Activated T-cell treated with anti-CD3 and anti-CD28 coated beads, Interleukin-2, amount 50 U/mL, for 72 hours (primary cell): ENCODE results near the gene S100PBP. TPM values are rescaled to one million over a fixed set of nuclear protein-coding genes. Genes with fewer than 3 reads are reported as not detected.

ENCODE experiments used
- ATAC-seq, 2 donors: fragments of 150-1000 bp; cut with Tn5 transposase; replicated peaks in 1 of 2; 2 replicates each; pipeline ENCODE4 v1.10.0; 2021; ENCODE audit warnings: moderate library complexity in 2 of 2, mild to moderate bottlenecking in 1 of 2
- DNase-seq, 2 donors: peaks; one replicate each; pipeline ENCODE4 v3.0.0; 2021 to 2022; ENCODE audit warnings: mixed read lengths in 1 of 2
- H3K27ac Mint-ChIP-seq: one replicate; pipeline ENCODE4 v1.8.0; 2022; ENCODE audit warnings: mild to moderate bottlenecking, moderate library complexity, mixed read lengths
- H3K27me3 Mint-ChIP-seq: one replicate; pipeline ENCODE4 v1.8.0; 2022; ENCODE audit warnings: low read depth, mixed read lengths
- H3K36me3 Mint-ChIP-seq, 2 donors: one replicate each; pipeline ENCODE4 v1.8.0; 2022; ENCODE audit warnings: mixed read lengths in 2 of 2, mild to moderate bottlenecking in 1 of 2; ENCODE audit not compliant: insufficient read depth in 2 of 2
- H3K4me1 Mint-ChIP-seq: one replicate; pipeline ENCODE4 v1.8.0; 2022; ENCODE audit warnings: low read depth, mixed read lengths
- H3K4me3 Mint-ChIP-seq, 2 donors: one replicate each; pipeline ENCODE4 v1.8.0; 2022; ENCODE audit warnings: mild to moderate bottlenecking in 2 of 2, mixed read lengths in 2 of 2, moderate library complexity in 2 of 2
- H3K9me3 Mint-ChIP-seq, 2 donors: one replicate each; pipeline ENCODE4 v1.8.0; 2022; ENCODE audit warnings: mixed read lengths in 2 of 2
- total RNA-seq, 2 donors: library from RNA; stranded (reverse); gene quantifications; one replicate each; pipeline ENCODE4 v1.2.3, GENCODE V29; 2022

Gene S100PBP
- total RNA-seq, 2 donors from 2014 or later, result 45.5 to 52.9 TPM

DNA sequence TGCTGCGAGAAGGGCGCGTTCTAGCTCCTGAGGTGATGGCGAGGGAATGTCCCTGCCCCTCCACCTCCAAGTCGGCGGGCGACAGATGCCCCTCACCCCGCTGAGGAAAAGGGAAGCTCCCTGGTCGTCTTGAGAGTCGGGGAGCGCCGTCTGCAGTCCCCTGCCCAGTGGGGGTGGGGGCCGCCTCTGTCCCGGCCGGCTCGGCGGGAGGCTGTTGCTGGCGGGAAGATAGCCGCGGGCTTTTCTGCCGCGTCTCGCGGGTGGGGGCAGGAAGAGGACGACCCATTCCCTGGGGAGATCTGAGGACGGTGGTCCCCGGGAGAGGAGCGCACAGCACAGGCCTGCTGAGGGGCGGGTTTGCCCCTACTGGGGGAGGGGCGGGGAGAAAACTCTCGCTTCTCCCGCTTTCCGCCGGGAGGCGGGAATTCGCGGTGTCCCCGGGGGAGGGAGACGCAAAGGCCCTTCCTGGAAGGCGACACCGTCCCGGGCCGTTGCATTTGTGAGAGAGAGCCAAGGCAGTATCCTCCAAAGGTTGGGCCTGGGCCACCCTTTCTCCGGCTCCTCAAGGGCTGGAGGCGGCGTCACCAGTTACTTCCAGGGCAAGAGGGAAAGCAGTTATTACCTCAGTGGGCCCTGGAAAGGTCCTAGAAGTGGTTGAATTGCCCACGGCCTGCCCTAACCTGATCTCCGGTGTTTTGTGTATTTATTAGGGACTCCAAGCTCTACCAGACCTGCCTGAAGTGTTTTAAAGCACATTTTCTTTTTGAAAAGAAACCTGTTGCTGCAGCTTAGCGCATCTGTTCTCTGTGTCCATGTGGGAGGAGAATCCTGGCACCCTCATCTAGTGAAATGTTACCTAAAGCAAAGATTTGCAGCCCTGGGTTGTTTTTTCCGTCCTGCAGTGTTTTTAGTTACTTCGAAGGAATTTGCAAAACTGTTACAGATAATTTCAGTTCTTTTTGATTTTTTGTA lies 648 bp downstream of the S100PBP start:
- peak in 1 of 2 donors; percentile 13 for ATAC-seq

DNA sequence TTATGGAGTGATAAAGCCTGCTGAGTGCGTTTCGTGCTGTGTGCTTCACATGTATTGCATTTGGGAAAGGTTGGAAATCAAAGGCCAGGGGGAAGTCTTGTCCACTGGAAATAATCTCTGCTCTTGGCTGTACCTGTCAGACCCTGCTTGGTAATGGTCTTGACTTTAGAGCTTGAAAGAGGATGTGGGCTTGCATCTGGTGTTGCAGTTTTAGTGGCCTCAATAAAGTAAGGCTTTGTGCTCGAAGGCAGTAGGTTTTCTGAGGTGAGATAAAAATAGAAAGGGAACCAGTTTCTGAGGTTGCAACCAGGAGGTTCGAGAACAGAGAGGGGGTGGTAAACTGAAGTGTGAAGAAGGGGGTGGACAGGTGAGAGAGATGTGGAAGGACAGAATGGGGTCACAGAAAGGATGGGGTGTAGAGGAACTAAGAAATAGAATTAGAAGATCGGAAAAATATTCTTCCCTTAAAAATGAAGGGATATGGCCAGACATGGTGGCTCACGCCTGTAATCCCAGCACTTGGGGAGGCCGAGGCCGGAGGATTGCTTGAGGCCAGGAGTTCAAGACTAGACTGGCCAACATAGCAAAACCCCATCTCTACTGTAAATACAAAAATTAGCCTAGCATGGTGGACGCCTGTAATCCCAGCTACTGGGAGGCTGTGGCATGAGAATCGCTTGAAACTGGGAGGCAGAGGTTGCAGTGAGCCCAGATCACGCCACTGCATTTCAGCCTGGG lies 1.5 kb downstream of the S100PBP start:
- peak; percentile 23 to 24 for DNase-seq
- no peak for ATAC-seq
- Mint-ChIP-seq H3K27ac (peak overlapping the region; percentile 54), H3K4me1 (peaks cover 38% of the 10 kb centered on the region), H3K27me3 (no peaks in the 10 kb centered on the region), H3K4me3 (peak overlapping the region; percentile 95 to 97), H3K36me3 (peaks cover 10 to 32% of the 10 kb centered on the region in 2 donors), H3K9me3 (no peaks in the 10 kb centered on the region)

More for the DNA sequence above, 648 bp downstream of the S100PBP start:
- Mint-ChIP-seq H3K36me3 (peaks cover 15 to 40% of the 10 kb centered on the region in 2 donors), H3K4me3 (peak overlapping the region; percentile 95 to 97), H3K27me3 (no peaks in the 10 kb centered on the region), H3K27ac (peak overlapping the region; percentile 54), H3K9me3 (no peaks in the 10 kb centered on the region), H3K4me1 (peaks cover 47% of the 10 kb centered on the region)
- peak; percentile 29 to 50 for DNase-seq

DNA sequence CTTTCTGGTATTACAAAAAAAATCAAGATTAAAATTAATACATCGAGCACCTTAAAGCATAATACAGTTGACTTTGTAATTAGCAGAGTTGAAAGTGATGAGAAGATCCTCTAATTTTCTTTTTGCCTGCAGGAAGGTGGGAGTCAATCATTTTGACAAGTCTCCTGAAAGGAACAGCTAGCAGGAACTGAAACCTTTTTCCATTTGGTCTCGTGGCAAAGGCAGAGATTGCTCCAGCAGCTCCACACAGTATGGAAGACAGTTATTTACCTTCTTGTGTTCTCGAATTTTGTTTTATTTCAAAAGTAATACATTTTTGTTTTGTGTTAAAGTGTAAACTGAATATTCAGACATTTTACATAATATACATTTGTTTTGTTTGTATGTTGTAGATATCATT lies 7.7 kb downstream of the S100PBP start:
- Mint-ChIP-seq H3K27me3 (no peaks in the 10 kb centered on the region), H3K9me3 (no peaks in the 10 kb centered on the region), H3K36me3 (peaks cover 5 to 22% of the 10 kb centered on the region in 2 donors), H3K4me1 (peaks cover 8% of the 10 kb centered on the region), H3K27ac (no peak overlapping the region), H3K4me3 (no peak overlapping the region)
- no peak for DNase-seq
- ATAC-seq, result no peak

DNA sequence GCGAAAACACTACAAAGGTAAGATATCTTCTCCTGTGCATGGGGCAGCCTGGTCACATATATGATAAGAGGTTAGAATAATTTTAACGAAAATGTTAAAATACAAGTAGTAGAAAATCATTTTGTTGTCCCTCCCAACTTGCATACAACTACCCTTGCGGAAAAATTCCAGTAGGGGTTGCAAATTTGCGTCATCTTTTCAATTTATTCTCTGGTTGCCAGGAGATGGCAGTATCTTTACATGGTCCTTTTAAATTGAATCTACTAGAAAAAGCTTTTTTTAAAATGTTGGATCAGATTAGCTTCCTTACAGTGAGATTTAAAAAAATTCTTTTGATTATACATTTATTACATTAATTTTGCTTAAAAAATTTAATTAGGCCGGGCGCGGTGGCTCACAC lies 10.9 kb downstream of the S100PBP start:
- ATAC-seq, result no peak
- H3K4me1 Mint-ChIP-seq, result no peaks in the 10 kb centered on the region
- no peak overlapping the region for H3K4me3 Mint-ChIP-seq
- no peak overlapping the region for H3K27ac Mint-ChIP-seq
- H3K9me3 Mint-ChIP-seq, result no peaks in the 10 kb centered on the region
- DNase-seq, result no peak
- no peaks in the 10 kb centered on the region for H3K27me3 Mint-ChIP-seq
- peaks cover 5 to 29% of the 10 kb centered on the region in 2 donors for H3K36me3 Mint-ChIP-seq

DNA sequence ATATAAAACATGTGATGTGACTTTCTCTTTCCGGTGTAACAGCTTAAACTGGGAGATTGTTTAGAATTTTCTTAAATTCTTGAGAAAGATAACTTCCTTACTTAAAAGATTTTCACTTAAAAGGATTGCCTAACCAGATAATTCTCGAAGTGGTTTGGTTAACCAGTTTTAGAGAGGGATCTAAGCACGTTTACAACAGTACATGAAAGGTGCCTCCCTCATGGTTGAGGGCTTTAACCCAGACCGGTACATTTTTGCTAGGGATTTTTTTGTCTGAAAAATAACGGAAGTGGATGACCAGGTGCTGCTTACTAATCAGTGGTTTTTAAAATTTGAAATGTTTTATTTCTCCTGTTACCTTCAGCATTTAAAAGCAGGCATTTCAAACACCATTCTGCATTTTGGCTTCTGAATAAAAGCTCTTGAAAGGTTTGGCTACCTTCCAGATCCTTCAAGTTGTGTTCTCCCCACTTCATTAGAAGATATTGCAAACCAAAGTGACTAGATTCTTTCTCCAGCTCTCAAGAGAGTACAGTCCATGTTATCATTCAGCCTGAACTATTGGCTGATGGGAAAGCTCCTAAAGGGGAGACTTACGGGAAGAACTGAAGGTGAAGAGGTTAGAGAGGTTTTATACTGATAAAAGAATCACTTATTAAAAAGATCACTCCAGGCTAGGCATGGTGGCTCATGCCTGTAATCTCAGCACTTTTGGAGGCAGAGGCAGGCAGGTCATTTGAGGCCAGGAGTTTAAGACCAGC lies 12.8 kb downstream of the S100PBP start:
- H3K27ac Mint-ChIP-seq, result no peak overlapping the region
- peaks cover 5 to 33% of the 10 kb centered on the region in 2 donors for H3K36me3 Mint-ChIP-seq
- no peak for DNase-seq
- no peak overlapping the region for H3K4me3 Mint-ChIP-seq
- no peak for ATAC-seq
- H3K4me1 Mint-ChIP-seq, result no peaks in the 10 kb centered on the region
- no peaks in the 10 kb centered on the region for H3K9me3 Mint-ChIP-seq
- H3K27me3 Mint-ChIP-seq, result no peaks in the 10 kb centered on the region

DNA sequence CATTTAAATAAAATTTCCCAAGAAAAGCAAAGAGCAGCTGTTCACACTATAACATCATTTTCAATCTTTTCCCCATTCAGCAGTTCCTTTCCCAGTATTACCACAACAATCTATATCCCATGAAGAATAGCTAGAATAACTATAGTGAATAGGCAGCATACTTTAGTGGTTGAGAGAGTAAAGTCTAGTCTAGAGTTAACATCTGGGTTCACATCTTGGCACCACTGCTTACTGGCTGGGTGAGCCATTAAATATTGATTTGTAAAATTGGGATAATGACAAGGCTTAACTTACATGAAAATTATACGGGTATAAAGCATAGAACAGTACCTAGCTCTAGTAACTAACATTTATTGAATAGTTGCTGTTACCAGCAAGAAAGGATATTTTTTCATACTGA lies 14.4 kb downstream of the S100PBP start:
- Mint-ChIP-seq H3K4me3 (no peak overlapping the region), H3K4me1 (no peaks in the 10 kb centered on the region), H3K27me3 (no peaks in the 10 kb centered on the region), H3K36me3 (peaks cover 3 to 33% of the 10 kb centered on the region in 2 donors), H3K9me3 (no peaks in the 10 kb centered on the region), H3K27ac (no peak overlapping the region)
- ATAC-seq (no peak), DNase-seq (no peak)

DNA sequence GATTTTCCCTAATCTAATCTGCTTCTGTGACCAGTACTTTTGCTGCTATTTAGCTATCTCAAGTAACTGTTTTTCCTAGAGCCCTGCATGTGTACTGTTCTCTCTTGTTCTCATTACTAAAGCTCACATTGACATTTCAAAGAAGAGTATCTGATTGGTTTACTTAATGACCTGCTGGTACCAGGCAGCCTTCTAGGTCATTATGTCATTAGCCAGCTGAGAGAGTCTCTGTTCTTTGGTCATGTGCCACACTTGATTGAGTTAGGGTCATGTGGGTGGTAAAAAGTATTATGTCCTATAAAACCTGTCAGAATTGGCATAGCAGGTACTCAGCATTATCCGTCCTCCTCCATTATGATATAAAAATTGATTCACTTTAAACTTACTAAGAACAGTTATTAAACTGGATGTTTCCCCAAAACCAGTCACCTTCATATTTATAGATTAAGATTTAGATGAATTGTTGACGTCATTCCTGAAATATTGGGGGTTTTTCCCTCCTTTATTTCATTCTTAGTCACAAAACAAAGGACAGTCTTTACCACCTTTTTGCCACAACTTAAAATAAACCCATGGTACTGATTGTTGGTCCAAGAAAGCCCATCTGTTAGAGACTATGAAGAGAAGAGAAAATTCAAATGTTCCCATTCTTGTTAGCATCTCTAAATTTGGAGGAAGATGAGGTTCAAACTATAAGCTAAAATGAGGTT lies 31.1 kb downstream of the S100PBP start:
- H3K4me3 Mint-ChIP-seq, result no peak overlapping the region
- DNase-seq (no peak), ATAC-seq (no peak)
- H3K9me3 Mint-ChIP-seq, result no peaks in the 10 kb centered on the region
- H3K36me3 Mint-ChIP-seq, result peaks cover 4 to 12% of the 10 kb centered on the region in 2 donors
- H3K27me3 Mint-ChIP-seq, result no peaks in the 10 kb centered on the region
- H3K27ac Mint-ChIP-seq, result no peak overlapping the region
- peaks cover 11% of the 10 kb centered on the region for H3K4me1 Mint-ChIP-seq

DNA sequence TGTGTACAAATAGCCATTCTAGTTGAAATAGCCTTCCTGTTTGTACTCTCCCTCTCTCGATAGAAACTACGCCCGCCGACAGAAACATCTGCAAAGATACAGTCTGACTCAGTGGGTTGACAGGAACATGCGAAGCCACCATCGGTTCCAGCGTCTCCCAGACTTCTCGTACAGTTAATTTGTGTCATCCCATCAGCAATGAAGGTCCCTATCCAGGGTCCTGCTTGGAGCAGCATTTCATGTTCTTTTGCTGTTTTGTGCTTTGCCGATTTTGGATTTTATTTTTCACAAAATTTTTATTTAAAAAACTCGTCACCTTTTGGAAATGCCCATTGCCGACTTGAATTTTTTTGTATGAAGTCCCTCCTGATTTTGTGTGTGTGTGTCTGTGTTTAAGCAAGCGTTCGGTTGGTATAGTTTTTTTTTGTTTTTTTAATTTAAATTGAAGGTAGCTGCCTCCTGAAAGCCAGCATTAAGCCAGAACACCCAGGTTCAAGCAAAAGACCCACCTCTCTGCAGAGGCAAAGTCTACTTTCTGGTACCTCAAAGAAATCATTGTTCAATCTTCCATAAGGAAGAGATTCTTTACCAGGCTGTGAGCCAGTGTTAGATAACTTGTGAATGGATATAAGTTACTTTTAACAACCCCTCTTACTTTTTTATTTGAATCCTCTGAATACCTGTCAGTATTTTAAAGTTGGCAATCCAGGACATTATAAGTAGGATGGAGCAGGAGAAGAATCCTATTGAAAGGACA lies 38.6 kb downstream of the S100PBP start:
- H3K4me3 Mint-ChIP-seq, result no peak overlapping the region

DNA sequence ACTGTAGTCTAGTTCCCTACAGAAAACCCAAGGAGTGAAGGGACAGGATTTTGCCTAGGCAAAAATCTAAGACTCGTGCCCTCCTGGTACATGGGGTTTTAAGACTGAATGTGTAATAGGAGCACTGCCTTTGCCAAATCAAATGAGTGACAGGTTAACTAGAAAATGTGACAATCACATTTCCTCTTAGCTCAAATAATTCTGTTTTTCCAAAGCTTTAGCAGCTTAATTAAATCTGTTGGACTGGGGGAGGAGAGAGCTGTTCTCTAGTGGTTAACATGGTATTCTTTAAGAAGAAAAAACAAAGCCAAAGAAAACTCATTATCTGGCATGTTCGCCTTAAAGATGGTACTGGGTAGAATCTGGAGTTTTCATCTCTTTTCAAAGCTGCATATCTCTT lies 40.7 kb downstream of the S100PBP start:
- Mint-ChIP-seq H3K36me3 (peaks cover 2 to 12% of the 10 kb centered on the region in 2 donors), H3K9me3 (no peaks in the 10 kb centered on the region), H3K4me1 (no peaks in the 10 kb centered on the region), H3K27me3 (no peaks in the 10 kb centered on the region), H3K4me3 (no peak overlapping the region), H3K27ac (no peak overlapping the region)
- ATAC-seq, result no peak
- no peak for DNase-seq

More for the DNA sequence above, 38.6 kb downstream of the S100PBP start:
- no peaks in the 10 kb centered on the region for H3K27me3 Mint-ChIP-seq
- no peaks in the 10 kb centered on the region for H3K9me3 Mint-ChIP-seq
- peaks cover 2 to 9% of the 10 kb centered on the region in 2 donors for H3K36me3 Mint-ChIP-seq
- DNase-seq (no peak), ATAC-seq (no peak)
- H3K4me1 Mint-ChIP-seq, result no peaks in the 10 kb centered on the region
- no peak overlapping the region for H3K27ac Mint-ChIP-seq

DNA sequence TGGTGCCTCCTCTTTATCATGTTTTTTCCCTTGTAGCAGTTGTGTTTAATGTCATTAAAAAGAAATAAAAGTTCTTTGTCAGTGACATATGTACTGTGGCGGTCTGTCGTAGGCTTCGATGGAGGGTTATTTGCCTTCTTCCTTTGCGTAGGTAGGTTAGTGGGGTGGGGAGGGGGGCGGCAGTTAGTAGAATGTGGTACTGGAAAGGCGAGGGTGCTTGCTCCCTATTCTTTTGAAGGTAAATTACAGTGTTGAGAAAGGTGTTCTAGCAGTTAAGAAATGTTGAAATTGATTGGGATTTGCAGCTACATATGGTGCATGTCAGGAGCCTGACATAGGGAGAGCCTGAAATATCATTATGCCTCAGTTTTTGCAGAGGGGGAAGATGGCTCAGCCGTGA lies 41.3 kb downstream of the S100PBP start:
- ATAC-seq (no peak), DNase-seq (no peak)
- no peaks in the 10 kb centered on the region for H3K4me1 Mint-ChIP-seq
- no peaks in the 10 kb centered on the region for H3K27me3 Mint-ChIP-seq
- H3K27ac Mint-ChIP-seq, result no peak overlapping the region
- no peak overlapping the region for H3K4me3 Mint-ChIP-seq
- H3K9me3 Mint-ChIP-seq, result no peaks in the 10 kb centered on the region
- peaks cover 2 to 12% of the 10 kb centered on the region in 2 donors for H3K36me3 Mint-ChIP-seq

DNA sequence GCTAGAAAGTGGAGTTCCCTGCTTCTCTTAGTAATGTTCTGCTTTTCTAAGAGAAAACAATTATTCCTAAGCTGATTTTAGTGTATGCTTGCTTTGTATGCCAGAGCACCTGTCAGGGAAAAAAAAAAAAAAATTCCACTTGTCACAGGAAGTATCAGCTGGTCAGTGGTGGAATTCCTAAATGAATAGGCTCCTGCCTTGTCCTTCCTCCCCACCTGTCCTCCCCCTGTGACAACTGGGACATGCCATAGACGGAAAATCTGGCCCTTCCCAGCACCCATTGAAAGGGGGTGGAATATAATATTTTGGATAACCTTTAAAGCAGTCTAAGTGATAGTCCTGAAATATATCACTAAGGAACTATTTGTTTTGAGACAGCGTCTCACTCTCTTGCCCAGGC lies 42.5 kb downstream of the S100PBP start:
- no peaks in the 10 kb centered on the region for H3K27me3 Mint-ChIP-seq
- H3K27ac Mint-ChIP-seq, result no peak overlapping the region
- peaks cover 0 to 9% of the 10 kb centered on the region in 2 donors for H3K36me3 Mint-ChIP-seq
- ATAC-seq (no peak), DNase-seq (no peak)
- no peak overlapping the region for H3K4me3 Mint-ChIP-seq
- no peaks in the 10 kb centered on the region for H3K4me1 Mint-ChIP-seq
- H3K9me3 Mint-ChIP-seq, result no peaks in the 10 kb centered on the region

DNA sequence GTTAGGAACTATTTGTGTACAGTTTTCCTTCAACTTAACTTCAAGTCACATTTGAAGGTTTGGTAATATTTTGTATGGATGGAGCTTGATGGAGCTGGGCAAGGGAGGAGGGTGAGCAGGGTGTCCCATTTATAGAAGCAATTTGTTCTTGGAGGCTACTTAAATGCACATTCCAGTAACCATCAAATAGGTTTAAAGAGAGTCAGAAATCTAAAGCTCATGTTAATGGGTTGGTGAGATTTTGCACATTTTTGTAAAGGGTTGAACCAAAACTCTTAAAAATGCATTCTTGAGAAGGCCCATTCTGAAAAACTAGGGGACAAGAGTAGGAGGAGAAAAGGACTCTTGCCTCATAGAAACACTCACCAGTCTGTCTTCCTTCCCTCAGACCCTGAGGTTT lies 43.1 kb downstream of the S100PBP start:
- no peaks in the 10 kb centered on the region for H3K27me3 Mint-ChIP-seq
- peaks cover 0 to 9% of the 10 kb centered on the region in 2 donors for H3K36me3 Mint-ChIP-seq
- ATAC-seq, result no peak
- no peak overlapping the region for H3K4me3 Mint-ChIP-seq
- H3K4me1 Mint-ChIP-seq, result no peaks in the 10 kb centered on the region
- H3K27ac Mint-ChIP-seq, result no peak overlapping the region
- DNase-seq, result no peak
- H3K9me3 Mint-ChIP-seq, result no peaks in the 10 kb centered on the region
